GM12878 (cell line): ENCODE measurements around the gene DZIP1L. TPM values are rescaled to one million over a fixed set of nuclear protein-coding genes. Genes with fewer than 3 reads are reported as not detected.

Experiments
- ATAC-seq: fragments of 200-7000 bp; cut with Tn5 transposase; 3 replicates; pipeline ENCODE4 v1.9.1; 2020; ENCODE audit warnings: mild to moderate bottlenecking, moderate library complexity
- BruUV-seq: library from RNA; stranded (reverse); fragments of 400-500 nt; replicated peaks from 2 replicates; lab custom pipeline; 2021; lab: Mats Ljungman, UMichigan
- CTCF ChIA-PET: fragments of 300-600 bp; sonication (Branson Sonifier 250); formaldehyde crosslinking; extraction: SDS; loops from one replicate; lab custom pipeline; 2021; ENCODE audit warnings: inconsistent platforms; lab: Yijun Ruan, JAX
- POLR2A ChIA-PET: fragments of 350-600 bp; formaldehyde crosslinking; extraction: SDS; loops from one replicate; lab custom pipeline; 2021; ENCODE audit warnings: inconsistent platforms; lab: Charles Lee
- RAD21 ChIA-PET: fragments of 300-600 bp; sonication (Branson Sonifier 250); formaldehyde crosslinking; loops from one replicate; lab custom pipeline; 2023; ENCODE audit warnings: antibody characterized with exemption; ENCODE audit not compliant: unreplicated experiment; lab: Charles Lee
- SMC1A ChIA-PET: fragments of 300-600 bp; sonication (Branson Sonifier 250); formaldehyde crosslinking; loops from one replicate; lab custom pipeline; 2023; ENCODE audit not compliant: unreplicated experiment, uncharacterized antibody; lab: Charles Lee
- DNase-seq: peaks from one replicate; pipeline ENCODE4 v3.0.0-alpha.2; 2011; ENCODE audit warnings: low read depth, low spot score
- FAIRE-seq: peaks from 3 replicates; lab custom pipeline; 2011; peaks lifted over from hg19 to GRCh38; lab: Jason Lieb, UNC
- H2AFZ ChIP-seq: 2 replicates; pipeline ENCODE4 v1.6.0; 2011; ENCODE audit warnings: low read depth, low read length, control low read depth; ENCODE audit not compliant: control insufficient read depth
- H3K27ac ChIP-seq: 2 replicates; pipeline ENCODE4 v1.5.1; 2011; ENCODE audit warnings: control low read depth; ENCODE audit not compliant: control insufficient read depth, insufficient read depth
- H3K27me3 ChIP-seq, 2 experiments: replicated peaks in 1 of 2; 2 replicates each; pipeline versions ENCODE4 v1.6.0 to v1.6.1; 2011; ENCODE audit warnings: low read length in 1 of 2; ENCODE audit not compliant: control insufficient read depth in 2 of 2, insufficient read depth in 2 of 2
- H3K36me3 ChIP-seq, 2 experiments: 2 replicates each; pipeline ENCODE4 v1.5.1; 2011; ENCODE audit warnings: low read length in 1 of 2; ENCODE audit not compliant: control insufficient read depth in 2 of 2, insufficient read depth in 2 of 2
- H3K4me1 ChIP-seq: 2 replicates; pipeline ENCODE4 v1.6.1; 2011; ENCODE audit warnings: mild to moderate bottlenecking, low read length, moderate library complexity, mixed read lengths; ENCODE audit not compliant: control insufficient read depth, insufficient read depth
- H3K4me2 ChIP-seq: 2 replicates; pipeline ENCODE4 v1.6.0; 2011; ENCODE audit warnings: control low read depth; ENCODE audit not compliant: control insufficient read depth, insufficient read depth
- H3K4me3 ChIP-seq: fragments of 200-600 bp; sonication (generic); 2 replicates; pipeline ENCODE4 v1.5.1; 2016
- H3K79me2 ChIP-seq: 2 replicates; pipeline ENCODE4 v1.6.0; 2011; ENCODE audit warnings: low read length; ENCODE audit not compliant: control insufficient read depth, insufficient read depth
- H3K9ac ChIP-seq: 2 replicates; pipeline ENCODE4 v1.8.0; 2011; ENCODE audit warnings: low read length, control low read depth, mixed read lengths; ENCODE audit not compliant: control insufficient read depth, insufficient read depth
- H3K9me3 ChIP-seq: replicated peaks from 3 replicates; pipeline ENCODE4 v1.5.1; 2011; ENCODE audit warnings: mild to moderate bottlenecking, low read length; ENCODE audit not compliant: control insufficient read depth, insufficient read depth
- H4K20me1 ChIP-seq: 2 replicates; pipeline ENCODE4 v1.6.0; 2011; ENCODE audit not compliant: control insufficient read depth, insufficient read depth
- ATF2 ChIP-seq: IDR thresholded peaks from 2 replicates; pipeline ENCODE4 v1.6.1; 2012; ENCODE audit warnings: low read length, inconsistent platforms
- BHLHE40 ChIP-seq, 2 experiments: fragments of 450-650 bp in 1 of 2; IDR thresholded peaks; 2 replicates each; pipeline ENCODE4 v1.6.1; 2011 to 2017; ENCODE audit warnings: low read depth in 2 of 2, borderline replicate concordance in 1 of 2, improper control_type of control experiment in 1 of 2, low read length in 1 of 2, mild to moderate bottlenecking in 1 of 2
- E4F1 ChIP-seq: fragments of 450-650 bp; IDR thresholded peaks from 2 replicates; pipeline ENCODE4 v1.6.1; 2018; ENCODE audit warnings: borderline replicate concordance, mild to moderate bottlenecking; ENCODE audit not compliant: partially characterized antibody
- EP300 ChIP-seq, 2 experiments: fragments of 150-350 bp in 1 of 2; IDR thresholded peaks; 2 replicates each; pipeline ENCODE4 v1.6.1; 2011 to 2012; ENCODE audit warnings: low read depth in 2 of 2, low read length in 2 of 2, borderline replicate concordance in 1 of 2, improper control_type of control experiment in 1 of 2, inconsistent platforms in 1 of 2; ENCODE audit not compliant: control insufficient read depth in 1 of 2
- IRF3 ChIP-seq: fragments of 450-650 bp; IDR thresholded peaks from 2 replicates; pipeline ENCODE4 v1.6.1; 2014; ENCODE audit warnings: mild to moderate bottlenecking
- JUNB ChIP-seq: IDR thresholded peaks from 2 replicates; pipeline ENCODE4 v1.6.1; 2016; ENCODE audit warnings: antibody characterized with exemption, mild to moderate bottlenecking
- MEF2B ChIP-seq: fragments of 450-650 bp; IDR thresholded peaks from 2 replicates; pipeline ENCODE4 v1.6.1; 2018; ENCODE audit warnings: mild to moderate bottlenecking, moderate library complexity; ENCODE audit not compliant: partially characterized antibody, poor library complexity, severe bottlenecking
- MTA3 ChIP-seq: IDR thresholded peaks from 2 replicates; pipeline ENCODE4 v1.6.1; 2012; ENCODE audit warnings: low read length, inconsistent platforms, borderline replicate concordance
- NR2F1 ChIP-seq: fragments of 450-650 bp; conservative IDR thresholded peaks from 2 replicates; pipeline ENCODE4 v1.6.1; 2017; ENCODE audit warnings: mild to moderate bottlenecking
- SIX5 ChIP-seq: IDR thresholded peaks from 2 replicates; pipeline ENCODE4 v1.6.1; 2011; ENCODE audit warnings: mild to moderate bottlenecking, low read depth, low read length, moderate library complexity; ENCODE audit not compliant: severe bottlenecking
- ZNF687 ChIP-seq: fragments of 450-650 bp; IDR thresholded peaks from 2 replicates; pipeline ENCODE4 v1.6.1; 2017; ENCODE audit warnings: mild to moderate bottlenecking, moderate library complexity
- WGBS: methylation state at CpG from one replicate; pipeline ENCODE4 v1.1.6; 2016; ENCODE audit warnings: low lambda C conversion rate; ENCODE audit not compliant: insufficient replicate concordance, insufficient coverage; ENCODE audit errors: missing lambda C conversion rate; 5-methylcytosine and 5-hydroxymethylcytosine counted together
- in situ Hi-C: fragments of 300-500 bp; cut with MboI; formaldehyde crosslinking; loops from 9 replicates; pipeline ENCODE4 v1.14.3; 2018; ENCODE audit warnings: mixed read lengths
- intact Hi-C: fragments of 100-400 bp; cut with micrococcal nuclease; formaldehyde crosslinking; loops from one replicate; pipeline ENCODE4 v1.14.2; 2022; ENCODE audit not compliant: unreplicated experiment
- polyA plus RNA-seq, 11 experiments: library from polyadenylated mRNA; depleted of rRNA in 4 of 11; unstranded in 6 of 11; stranded (reverse) in 5 of 11; fragments of >200 nt; fragmentation: Nextera tagmentation in 4 of 11; fragmentation: Illumina TruSeq in 1 of 11; extraction: Ambion mirVana in 4 of 11; extraction: Trizol in 1 of 11; gene quantifications; 1 replicate in 1 of 11; 2 replicates in 10 of 11; pipeline versions ENCODE4 v1.2.1 to v1.2.3, GENCODE V29; 2011 to 2016; ENCODE audit warnings: inconsistent platforms in 2 of 11, missing spikeins in 2 of 11, low read depth in 1 of 11
- total RNA-seq, 4 experiments: library from RNA; depleted of rRNA in 3 of 4; stranded (reverse); fragments of >200 nt in 3 of 4; fragmentation: Illumina TruSeq in 1 of 4; extraction: Trizol in 1 of 4; gene quantifications; 2 replicates each; pipeline versions ENCODE4 v1.2.1 to v1.2.3, GENCODE V29; 2013 to 2021

The DZIP1L gene
- total and polyA plus RNA-seq, 10 of the 15 experiments (the other 5 are each of a cell fraction or from before 2014, with no cell fraction given): not detected

- no peak for TF ChIP-seq E4F1
- no peak for TF ChIP-seq IRF3
- no peak for TF ChIP-seq MTA3
- no peak for TF ChIP-seq MEF2B
Measured at GRCh38 chr3:138032567-138032966, 82.8 kb downstream of the DZIP1L start (continued).

GRCh38 chr3:138031536-138031935 is 83.9 kb downstream of the DZIP1L start:
- CTCF ChIA-PET: interaction anchor here (0.8 to 2.9 kb wide), 5 partner anchors 11 to 43 kb away, joined by 3 to 12 read pairs (median 3); no protein-coding TSS in a partner anchor
- TF ChIP-seq ZNF687 (peak; percentile 43; the same call in 1 of the 2 replicates), SIX5 (no peak), ATF2 (peak; percentile 41; the same call in 1 of the 2 replicates), JUNB (0 out of 2 replicates have a peak, but pooled peaks have one; percentile 25), NR2F1 (no peak), EP300 (IDR thresholded peaks at IDR 0.05; ENCODE audit: borderline replicate concordance in 1 of 2, control insufficient read depth in 1 of 2, low read depth in 2 of 2, low read length in 2 of 2) (peak in 1 of 2 experiments; percentile 24; a peak in 1 of 4 replicates), BHLHE40 (IDR thresholded peaks at IDR 0.05; ENCODE audit: borderline replicate concordance in 1 of 2, low read depth in 2 of 2, low read length in 1 of 2) (0 out of 4 replicates have a peak, but pooled peaks of 1 of the 2 experiments have one; percentile 20)

More at GRCh38 chr3:138031536-138031935, 83.9 kb downstream of the DZIP1L start:
- H3K79me2 ChIP-seq: no peaks in the 10 kb centered on the region
- RAD21 ChIA-PET: interaction anchor here (1.6 to 14.8 kb wide), 4 partner anchors 16 to 43 kb away, joined by 5 to 171 read pairs (median 38); no protein-coding TSS in a partner anchor
- intact Hi-C loops: loop anchor here (10.0 kb wide), 1 partner anchor 707 kb away; no protein-coding TSS in a partner anchor
- H3K4me3 ChIP-seq: no peak overlapping the region
- no peak overlapping the region for H3K9ac ChIP-seq
- FAIRE-seq: peak; percentile 84
- POLR2A ChIA-PET: interaction anchor here (1.1 to 3.4 kb wide), 5 partner anchors 9 to 43 kb away, joined by 3 to 21 read pairs (median 6); no protein-coding TSS in a partner anchor
- DNase-seq: peak; percentile 45
- SMC1A ChIA-PET: interaction anchor here (0.6 to 9.4 kb wide), 8 partner anchors 9 to 325 kb away, joined by 3 to 114 read pairs (median 8); no protein-coding TSS in a partner anchor
- H3K27ac ChIP-seq: peak overlapping the region; percentile 49; the same call in 1 of the 2 replicates
- H3K9me3 ChIP-seq: no peaks in the 10 kb centered on the region; the same call in 2 of the 3 replicates
- in situ Hi-C loops: no loop called here
- H3K4me2 ChIP-seq: peak overlapping the region; percentile 54
- no peaks in the 10 kb centered on the region for H3K36me3 ChIP-seq
- no TSS peak for BruUV-seq
- H3K4me1 ChIP-seq: peaks cover 37% of the 10 kb centered on the region
- no peaks in the 10 kb centered on the region for H4K20me1 ChIP-seq
- peak overlapping the region; percentile 15; the same call in 1 of the 2 replicates for H2AFZ ChIP-seq
- WGBS: 1% methylated on average over 3 of the region's 3 CpGs
- H3K27me3 ChIP-seq: no peaks in the 10 kb centered on the region
- peak; percentile 57 for ATAC-seq
